MCF 10A (cell line): ENCODE data around the gene DIP2B. TPM values are rescaled to one million over a fixed set of nuclear protein-coding genes. Genes with fewer than 3 reads are reported as not detected.

Experiments
- BruUV-seq: library from RNA; stranded (reverse); fragments of 400-500 nt; replicated peaks from 2 replicates; lab custom pipeline; 2021; lab: Mats Ljungman, UMichigan
- CTCF ChIA-PET: fragments of 300-600 bp; sonication (Branson Sonifier 250); formaldehyde crosslinking; extraction: SDS; loops from one replicate; lab custom pipeline; 2021; ENCODE audit warnings: antibody characterized with exemption, inconsistent platforms; lab: Yijun Ruan, JAX
- POLR2A ChIA-PET: fragments of 300-600, 350-650 bp; sonication (Branson Sonifier 250); formaldehyde crosslinking; extraction: SDS; loops from one replicate; lab custom pipeline; 2020; ENCODE audit warnings: antibody characterized with exemption, inconsistent platforms; lab: Yijun Ruan, JAX
- DNase-seq: peaks from one replicate; pipeline ENCODE4 v3.0.0-alpha.2; 2018; ENCODE audit not compliant: unreplicated experiment
- H3K27ac Mint-ChIP-seq: one replicate; pipeline ENCODE4 v1.8.0; 2022; ENCODE audit warnings: mild to moderate bottlenecking, low read depth, mixed read lengths; ENCODE audit not compliant: unreplicated experiment
- H3K27me3 Mint-ChIP-seq: one replicate; pipeline ENCODE4 v1.8.0; 2022; ENCODE audit warnings: mixed read lengths; ENCODE audit not compliant: insufficient read depth, unreplicated experiment
- H3K36me3 Mint-ChIP-seq: one replicate; pipeline ENCODE4 v1.8.0; 2022; ENCODE audit warnings: mild to moderate bottlenecking, moderate library complexity, mixed read lengths; ENCODE audit not compliant: insufficient read depth, unreplicated experiment
- H3K4me1 Mint-ChIP-seq: one replicate; pipeline ENCODE4 v1.8.0; 2022; ENCODE audit warnings: mixed read lengths; ENCODE audit not compliant: insufficient read depth, unreplicated experiment
- H3K4me3 Mint-ChIP-seq: one replicate; pipeline ENCODE4 v1.8.0; 2022; ENCODE audit warnings: mild to moderate bottlenecking, moderate library complexity, mixed read lengths; ENCODE audit not compliant: unreplicated experiment
- H3K9me3 Mint-ChIP-seq: one replicate; pipeline ENCODE4 v1.8.0; 2022; ENCODE audit warnings: mixed read lengths; ENCODE audit not compliant: unreplicated experiment
- intact Hi-C: fragments of 100-400 bp; cut with micrococcal nuclease; formaldehyde crosslinking; loops from 2 replicates; pipeline ENCODE4 v1.14.1; 2022
- total RNA-seq: library from RNA; stranded (reverse); gene quantifications from 2 replicates; pipeline ENCODE4 v1.2.3, GENCODE V29; 2022
- TF ChIP-seq, protein P1 (sequence below): fragments of 200-600 bp; IDR thresholded peaks from one replicate; pipeline ENCODE4 v1.8.0; 2022; ENCODE audit warnings: antibody characterized with exemption, mild to moderate bottlenecking; ENCODE audit not compliant: unreplicated experiment

Gene DIP2B
- total RNA-seq, 1 experiment from 2014 or later = 18.8 TPM

DNA sequence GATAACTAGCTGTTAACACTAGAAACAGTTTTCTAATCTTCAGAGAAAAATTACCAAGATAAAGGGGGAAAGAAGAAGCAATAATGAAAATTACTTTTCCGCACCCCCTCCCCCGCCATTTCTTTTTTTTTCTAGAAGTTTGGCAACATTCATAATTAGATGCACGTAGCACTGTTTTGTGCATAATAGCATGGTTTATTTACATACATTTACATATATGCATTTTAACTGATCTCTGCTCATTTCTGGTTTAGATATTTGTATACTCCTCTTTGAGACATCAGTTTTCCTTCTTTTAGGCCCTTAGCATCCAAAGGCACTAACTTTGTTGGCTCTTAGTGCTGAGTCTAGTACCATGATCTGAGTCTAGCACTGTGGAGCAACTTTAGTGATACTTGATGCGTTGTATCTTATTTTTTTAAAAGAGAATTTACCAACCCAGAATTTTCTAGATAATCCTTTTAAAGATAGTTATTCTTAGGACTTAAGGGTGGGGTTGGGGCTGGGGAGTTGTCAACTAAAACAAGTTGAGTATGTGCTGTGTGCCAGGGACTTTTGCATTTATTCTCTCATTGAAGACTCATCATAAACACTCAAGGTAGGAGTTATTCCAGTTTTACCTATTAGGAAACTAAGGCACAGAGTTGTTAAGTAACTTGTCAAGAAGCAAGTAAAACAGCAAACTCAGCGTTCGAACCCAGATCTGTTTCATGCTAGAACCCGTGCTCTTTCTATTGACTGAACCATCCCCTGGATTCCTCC lies 110.5 kb downstream of the DIP2B start:
- CTCF ChIA-PET = interaction anchor here (1.4 kb wide), 1 partner anchor 78 kb away, joined by 5 read pairs; no protein-coding TSS in a partner anchor
- H3K4me3 Mint-ChIP-seq = peak overlapping the region; percentile 48
- POLR2A ChIA-PET = interaction anchor here (0.9 to 7.2 kb wide), 8 partner anchors 21 to 110 kb away, joined by 3 to 77 read pairs (median 7); partner anchors contain the start of gene DIP2B
- H3K27me3 Mint-ChIP-seq = no peaks in the 10 kb centered on the region
- peaks cover 37% of the 10 kb centered on the region for H3K4me1 Mint-ChIP-seq
- no peaks in the 10 kb centered on the region for H3K9me3 Mint-ChIP-seq
- peak overlapping the region; percentile 79 for H3K27ac Mint-ChIP-seq
- no TSS peak for BruUV-seq
- intact Hi-C loops = no loop called here
- TF ChIP-seq, protein P1, sequence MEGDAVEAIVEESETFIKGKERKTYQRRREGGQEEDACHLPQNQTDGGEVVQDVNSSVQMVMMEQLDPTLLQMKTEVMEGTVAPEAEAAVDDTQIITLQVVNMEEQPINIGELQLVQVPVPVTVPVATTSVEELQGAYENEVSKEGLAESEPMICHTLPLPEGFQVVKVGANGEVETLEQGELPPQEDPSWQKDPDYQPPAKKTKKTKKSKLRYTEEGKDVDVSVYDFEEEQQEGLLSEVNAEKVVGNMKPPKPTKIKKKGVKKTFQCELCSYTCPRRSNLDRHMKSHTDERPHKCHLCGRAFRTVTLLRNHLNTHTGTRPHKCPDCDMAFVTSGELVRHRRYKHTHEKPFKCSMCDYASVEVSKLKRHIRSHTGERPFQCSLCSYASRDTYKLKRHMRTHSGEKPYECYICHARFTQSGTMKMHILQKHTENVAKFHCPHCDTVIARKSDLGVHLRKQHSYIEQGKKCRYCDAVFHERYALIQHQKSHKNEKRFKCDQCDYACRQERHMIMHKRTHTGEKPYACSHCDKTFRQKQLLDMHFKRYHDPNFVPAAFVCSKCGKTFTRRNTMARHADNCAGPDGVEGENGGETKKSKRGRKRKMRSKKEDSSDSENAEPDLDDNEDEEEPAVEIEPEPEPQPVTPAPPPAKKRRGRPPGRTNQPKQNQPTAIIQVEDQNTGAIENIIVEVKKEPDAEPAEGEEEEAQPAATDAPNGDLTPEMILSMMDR = no peak
- H3K36me3 Mint-ChIP-seq = no peaks in the 10 kb centered on the region
- DNase-seq = no peak

DNA sequence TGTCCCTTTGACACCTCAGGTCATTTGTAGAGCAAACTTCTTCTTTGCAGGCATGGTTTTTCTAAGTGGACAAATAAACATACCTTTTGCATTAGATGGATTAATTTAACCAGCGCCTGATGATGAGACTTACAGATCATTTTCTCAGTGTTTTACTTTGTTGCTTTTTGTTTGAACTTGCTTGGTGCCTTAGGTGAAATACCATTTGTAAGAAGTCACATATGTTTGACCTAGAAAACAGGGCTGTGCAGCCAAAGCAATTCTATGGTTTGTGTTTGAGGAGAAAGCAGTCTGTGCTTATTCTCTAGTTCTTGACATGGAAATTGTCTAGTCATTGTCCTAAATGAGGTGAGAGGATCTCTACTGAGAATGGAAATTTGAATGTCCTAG lies 111.1 kb downstream of the DIP2B start:
- Mint-ChIP-seq H3K9me3 (no peaks in the 10 kb centered on the region), H3K4me3 (peak overlapping the region; percentile 48), H3K27ac (peak overlapping the region; percentile 79), H3K36me3 (no peaks in the 10 kb centered on the region), H3K27me3 (no peaks in the 10 kb centered on the region), H3K4me1 (peaks cover 42% of the 10 kb centered on the region)
- ChIA-PET CTCF (interaction anchor here (0.8 to 1.4 kb wide), 3 partner anchors 41 to 112 kb away, joined by 3 to 4 read pairs (median 4); no protein-coding TSS in a partner anchor), POLR2A (interaction anchor here (0.7 to 7.2 kb wide), 11 partner anchors 9 to 110 kb away, joined by 3 to 77 read pairs (median 3); partner anchors contain the start of gene DIP2B)
- BruUV-seq = no TSS peak
- peak; percentile 36 for DNase-seq
- intact Hi-C loops = no loop called here
- TF ChIP-seq, protein P1 = no peak

DNA sequence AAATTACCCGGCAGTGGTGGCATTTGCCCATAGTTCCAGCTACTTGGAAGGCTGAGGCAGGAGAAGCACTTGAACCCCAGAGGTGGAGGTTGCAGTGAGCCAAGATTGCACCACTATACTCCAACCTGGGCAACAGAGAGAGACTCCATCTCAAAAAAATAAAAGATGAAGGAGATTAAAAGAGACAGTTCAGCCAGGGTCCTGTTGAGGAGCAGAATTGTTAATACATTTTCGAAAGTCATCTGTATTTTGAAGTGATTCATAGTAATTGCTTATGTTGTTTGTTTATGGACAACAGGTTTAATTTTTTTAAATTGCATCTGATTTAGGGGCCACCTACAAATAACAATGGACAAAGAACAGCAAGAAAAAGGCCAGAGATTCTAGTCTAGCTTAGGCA lies 112.9 kb downstream of the DIP2B start:
- Mint-ChIP-seq H3K27me3 (no peaks in the 10 kb centered on the region), H3K9me3 (no peaks in the 10 kb centered on the region), H3K36me3 (no peaks in the 10 kb centered on the region), H3K4me3 (no peak overlapping the region), H3K4me1 (peaks cover 54% of the 10 kb centered on the region), H3K27ac (no peak overlapping the region)
- DNase-seq = no peak
- ChIA-PET POLR2A (interaction anchor here (0.9 to 7.2 kb wide), 6 partner anchors 8 to 111 kb away, joined by 3 to 77 read pairs (median 4); partner anchors contain the start of gene DIP2B), CTCF (no interaction called here)
- intact Hi-C loops = no loop called here
- BruUV-seq = no TSS peak
- TF ChIP-seq, protein P1 = no peak
